Spleen (tissue), 7 donors: Measurements from ENCODE around the gene DSCAML1.

ENCODE experiments used
- POLR2A ChIP-seq, 3 donors: fragments of 450-650 bp; IDR thresholded peaks; one replicate each; pipeline ENCODE4 v1.5.1; 2017; ENCODE audit warnings: antibody characterized with exemption in 3 of 3, mild to moderate bottlenecking in 1 of 3
- TF ChIP-seq, protein P1 (sequence below), 11 experiments: fragments of 200-600 bp in 7 of 11; fragments of 450-650 bp in 4 of 11; sonication (generic) in 4 of 11; IDR thresholded peaks in 8 of 11; conservative IDR thresholded peaks in 3 of 11; 1 replicate in 7 of 11; 2 replicates in 4 of 11; pipeline versions ENCODE4 v1.4.0 to v1.8.0; 2016 to 2021; ENCODE audit warnings: antibody characterized with exemption in 11 of 11, inconsistent platforms in 4 of 11, mild to moderate bottlenecking in 1 of 11
- donor health status: DM: no; HTN: no; CAD: no; lungs with moderate emphysema.
- donor health status: DM: no; HTN: no; CAD: no.
- donor health status: DM: no; HTN: no; CAD: no.

DNA sequence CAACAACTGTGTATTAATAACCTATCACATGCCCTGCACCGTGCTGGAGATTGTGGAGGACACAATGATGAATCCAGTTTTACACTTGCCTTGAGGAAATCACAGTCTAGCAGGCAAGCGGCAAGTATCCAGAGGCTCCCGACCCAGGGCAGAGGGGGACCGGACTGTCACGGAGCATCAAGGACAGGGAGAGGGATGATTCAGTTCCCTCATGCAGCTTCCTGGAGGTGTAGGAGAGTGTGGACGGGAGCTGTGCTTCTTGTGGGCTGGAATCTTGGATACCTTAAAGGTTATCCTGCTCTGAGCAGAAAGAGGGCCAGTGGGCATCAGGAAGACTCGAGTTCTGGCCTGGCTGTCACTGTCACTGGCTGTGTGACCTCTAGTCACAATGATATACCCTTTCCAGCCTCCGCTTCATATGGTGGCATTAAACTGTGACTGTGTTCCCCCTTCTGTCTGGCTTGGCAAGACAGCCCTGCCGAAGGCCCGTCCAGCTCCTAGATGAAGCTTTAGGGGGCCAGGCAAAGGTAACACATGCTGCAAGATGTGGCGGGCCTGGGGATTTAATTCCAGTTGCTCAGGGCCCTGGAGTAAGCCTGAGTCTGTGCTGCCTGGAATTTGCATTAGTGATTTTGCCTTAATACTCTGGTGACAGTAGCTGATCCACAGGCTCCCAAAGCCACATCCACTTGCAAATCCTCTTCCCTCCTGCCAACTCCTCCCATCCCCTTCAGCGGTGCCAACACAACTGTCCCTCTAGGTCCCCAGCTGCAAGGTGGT lies 162.8 kb downstream of the DSCAML1 start:
- TF ChIP-seq, protein P1, sequence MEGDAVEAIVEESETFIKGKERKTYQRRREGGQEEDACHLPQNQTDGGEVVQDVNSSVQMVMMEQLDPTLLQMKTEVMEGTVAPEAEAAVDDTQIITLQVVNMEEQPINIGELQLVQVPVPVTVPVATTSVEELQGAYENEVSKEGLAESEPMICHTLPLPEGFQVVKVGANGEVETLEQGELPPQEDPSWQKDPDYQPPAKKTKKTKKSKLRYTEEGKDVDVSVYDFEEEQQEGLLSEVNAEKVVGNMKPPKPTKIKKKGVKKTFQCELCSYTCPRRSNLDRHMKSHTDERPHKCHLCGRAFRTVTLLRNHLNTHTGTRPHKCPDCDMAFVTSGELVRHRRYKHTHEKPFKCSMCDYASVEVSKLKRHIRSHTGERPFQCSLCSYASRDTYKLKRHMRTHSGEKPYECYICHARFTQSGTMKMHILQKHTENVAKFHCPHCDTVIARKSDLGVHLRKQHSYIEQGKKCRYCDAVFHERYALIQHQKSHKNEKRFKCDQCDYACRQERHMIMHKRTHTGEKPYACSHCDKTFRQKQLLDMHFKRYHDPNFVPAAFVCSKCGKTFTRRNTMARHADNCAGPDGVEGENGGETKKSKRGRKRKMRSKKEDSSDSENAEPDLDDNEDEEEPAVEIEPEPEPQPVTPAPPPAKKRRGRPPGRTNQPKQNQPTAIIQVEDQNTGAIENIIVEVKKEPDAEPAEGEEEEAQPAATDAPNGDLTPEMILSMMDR (IDR thresholded peaks at IDR 0.05 in 8 of 11, conservative IDR thresholded peaks at IDR 0.05 in 3 of 11), result no peak
- no peak for TF ChIP-seq POLR2A (IDR thresholded peaks at IDR 0.05)
